ENCODE measurements around the gene FAM83C.

Gene FAM83C

DNA sequence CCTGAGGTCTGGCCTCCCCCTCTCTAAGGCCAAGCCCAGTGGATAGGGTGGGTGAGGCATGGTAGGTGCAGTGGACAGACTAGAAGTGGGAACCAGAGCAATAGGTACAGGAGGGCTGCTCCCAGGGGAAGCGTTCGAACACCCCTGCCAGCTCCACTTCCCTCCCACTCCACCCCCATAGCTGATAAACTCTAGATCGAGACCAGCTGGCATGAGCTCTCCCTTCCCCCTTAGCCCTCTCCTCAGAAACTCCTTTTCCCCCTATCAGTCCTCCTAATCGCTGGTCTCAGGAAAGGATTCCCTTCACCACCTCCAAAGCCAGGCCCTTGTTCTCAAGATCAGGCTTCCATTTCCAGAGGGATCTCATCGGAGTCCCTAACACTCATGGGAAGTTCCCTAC, 6.0 kb upstream of the FAM83C start:
- CTCF ChIA-PET, result interaction anchor here (0.6 kb wide), 1 partner anchor 152 kb away, joined by 3 read pairs; no protein-coding TSS in a partner anchor

DNA sequence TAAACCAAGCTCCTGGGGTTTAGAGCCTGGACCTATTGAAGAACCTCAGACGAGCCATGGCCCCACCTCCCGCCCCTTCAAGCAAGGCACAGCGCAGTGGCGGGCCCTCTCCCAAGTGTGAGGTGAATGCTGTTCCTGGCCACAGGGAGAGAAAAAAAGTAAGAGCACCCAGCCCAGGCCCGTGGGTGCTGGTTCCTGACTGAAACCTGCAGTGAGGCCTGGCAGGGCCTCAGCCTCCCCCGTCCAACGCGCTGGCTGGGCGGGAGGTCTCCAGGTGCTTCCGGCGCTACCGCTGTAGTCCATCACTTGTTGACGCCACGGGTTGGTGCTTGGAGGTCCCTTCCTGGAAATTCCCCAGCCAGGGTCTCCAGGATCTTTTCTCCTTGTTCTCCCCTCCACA, 5.5 kb upstream of the FAM83C start:
- TF ChIP-seq ZNF384 (IDR thresholded peaks at IDR 0.05), result no peak
- no peak for TF ChIP-seq SP1 (IDR thresholded peaks at IDR 0.05)
- no peak for TF ChIP-seq BHLHE40 (IDR thresholded peaks at IDR 0.05; ENCODE audit: borderline replicate concordance)
- no peak for TF ChIP-seq LEF1 (IDR thresholded peaks at IDR 0.05; ENCODE audit: borderline replicate concordance)
- no peak for TF ChIP-seq FOXM1 (IDR thresholded peaks at IDR 0.05; ENCODE audit: borderline replicate concordance)
- TF ChIP-seq, protein P1, sequence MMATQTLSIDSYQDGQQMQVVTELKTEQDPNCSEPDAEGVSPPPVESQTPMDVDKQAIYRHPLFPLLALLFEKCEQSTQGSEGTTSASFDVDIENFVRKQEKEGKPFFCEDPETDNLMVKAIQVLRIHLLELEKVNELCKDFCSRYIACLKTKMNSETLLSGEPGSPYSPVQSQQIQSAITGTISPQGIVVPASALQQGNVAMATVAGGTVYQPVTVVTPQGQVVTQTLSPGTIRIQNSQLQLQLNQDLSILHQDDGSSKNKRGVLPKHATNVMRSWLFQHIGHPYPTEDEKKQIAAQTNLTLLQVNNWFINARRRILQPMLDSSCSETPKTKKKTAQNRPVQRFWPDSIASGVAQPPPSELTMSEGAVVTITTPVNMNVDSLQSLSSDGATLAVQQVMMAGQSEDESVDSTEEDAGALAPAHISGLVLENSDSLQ (IDR thresholded peaks at IDR 0.05), result no peak
- TF ChIP-seq ELF4 (IDR thresholded peaks at IDR 0.05), result no peak
- no peak for TF ChIP-seq NFRKB (IDR thresholded peaks at IDR 0.05)
- ChIA-PET CTCF (no interaction called here), POLR2A (interaction anchor here (0.9 to 2.1 kb wide), 2 partner anchors 13 to 158 kb away, joined by 4 to 9 read pairs; partner anchors contain the start of genes CEP250 and EIF6)
- no peak for DNase-seq (ENCODE audit: extremely low spot score)

More for the DNA sequence above, 6.0 kb upstream of the FAM83C start:
- no peak for TF ChIP-seq BHLHE40 (IDR thresholded peaks at IDR 0.05; ENCODE audit: borderline replicate concordance)
- TF ChIP-seq FOXA1 (IDR thresholded peaks at IDR 0.05), result no peak
- no peak for TF ChIP-seq LEF1 (IDR thresholded peaks at IDR 0.05; ENCODE audit: borderline replicate concordance)
- no peak for TF ChIP-seq FOXM1 (IDR thresholded peaks at IDR 0.05; ENCODE audit: borderline replicate concordance)
- TF ChIP-seq L3MBTL2 (conservative IDR thresholded peaks at IDR 0.05), result no peak
- TF ChIP-seq ZNF384 (IDR thresholded peaks at IDR 0.05), result no peak
- no peak for TF ChIP-seq ARNT (IDR thresholded peaks at IDR 0.05)
- no peak for TF ChIP-seq SUZ12 (IDR thresholded peaks at IDR 0.05)
- POLR2A ChIA-PET, result interaction anchor here (0.9 to 2.1 kb wide), 2 partner anchors 13 to 157 kb away, joined by 4 to 9 read pairs; partner anchors contain the start of genes CEP250 and EIF6
- no peak for DNase-seq (ENCODE audit: extremely low spot score)

DNA sequence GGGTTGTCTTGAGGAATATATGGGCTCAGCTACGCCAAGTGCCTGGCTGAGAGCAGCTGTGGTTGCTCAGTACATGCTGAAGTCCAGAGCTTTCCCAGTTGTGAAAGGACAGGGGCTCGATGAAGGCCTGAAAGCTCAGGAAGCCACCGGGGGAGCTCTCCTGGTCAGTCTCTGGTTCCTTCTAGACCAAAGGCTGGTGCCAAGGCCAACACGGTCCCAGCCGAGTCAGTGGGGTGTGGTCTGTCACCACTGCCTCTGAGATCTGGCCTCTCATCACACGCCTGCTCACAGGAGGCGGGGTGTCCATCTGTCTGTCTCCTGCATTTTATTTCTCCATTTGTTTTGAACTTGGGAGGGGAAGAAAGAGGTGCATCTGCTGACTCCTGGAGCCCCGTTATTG, 4.9 kb upstream of the FAM83C start:
- CTCF ChIA-PET, result interaction anchor here (0.5 to 1.2 kb wide), 3 partner anchors 8 to 160 kb away, joined by 3 read pairs; no protein-coding TSS in a partner anchor
- POLR2A ChIA-PET, result no interaction called here
- TF ChIP-seq ZNF384 (IDR thresholded peaks at IDR 0.05) (no peak), HDGF (IDR thresholded peaks at IDR 0.05; ENCODE audit: borderline replicate concordance) (no peak), SUZ12 (IDR thresholded peaks at IDR 0.05) (no peak), BHLHE40 (IDR thresholded peaks at IDR 0.05; ENCODE audit: borderline replicate concordance) (no peak)
- TF ChIP-seq, protein P1 (IDR thresholded peaks at IDR 0.05), result no peak
- no peak for DNase-seq (ENCODE audit: extremely low spot score)

DNA sequence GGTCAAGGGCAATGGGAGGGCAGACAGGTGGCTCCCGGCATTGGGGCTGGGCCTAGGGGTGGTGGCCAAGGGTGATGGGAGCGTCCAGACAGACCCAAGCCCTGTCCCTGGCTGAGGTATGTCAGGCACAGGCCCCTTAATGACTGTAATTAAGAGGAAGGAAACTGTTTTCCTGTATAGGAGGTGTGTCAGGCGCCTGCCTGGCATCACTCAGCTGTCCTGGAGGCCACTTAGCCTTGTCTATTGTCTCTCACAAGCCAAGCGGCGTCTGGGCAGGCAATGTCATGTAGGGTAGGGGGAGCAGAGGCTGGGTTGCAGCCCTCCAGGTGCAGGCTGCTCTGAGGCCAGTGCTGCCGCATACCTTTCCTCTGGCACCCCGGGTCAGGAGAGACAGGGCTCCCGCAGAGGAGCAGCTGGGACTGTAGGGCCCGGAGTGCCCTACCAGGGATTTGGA, 3.9 kb upstream of the FAM83C start:
- no peak for TF ChIP-seq SUZ12 (IDR thresholded peaks at IDR 0.05)
- TF ChIP-seq FOXA1 (IDR thresholded peaks at IDR 0.05), result no peak
- no peak for TF ChIP-seq L3MBTL2 (conservative IDR thresholded peaks at IDR 0.05)
- no peak for TF ChIP-seq ARNT (IDR thresholded peaks at IDR 0.05)
- no peak for TF ChIP-seq CTBP1 (IDR thresholded peaks at IDR 0.05; ENCODE audit: borderline replicate concordance)
- TF ChIP-seq FOXM1 (IDR thresholded peaks at IDR 0.05; ENCODE audit: borderline replicate concordance), result no peak
- TF ChIP-seq SP1 (IDR thresholded peaks at IDR 0.05), result no peak
- TF ChIP-seq ELF4 (IDR thresholded peaks at IDR 0.05), result no peak
- no peak for TF ChIP-seq FOXK2 (IDR thresholded peaks at IDR 0.05)
- no peak for TF ChIP-seq BHLHE40 (IDR thresholded peaks at IDR 0.05; ENCODE audit: borderline replicate concordance)
- TF ChIP-seq HDGF (IDR thresholded peaks at IDR 0.05; ENCODE audit: borderline replicate concordance), result no peak
- TF ChIP-seq NFRKB (IDR thresholded peaks at IDR 0.05), result no peak
- no peak for TF ChIP-seq TARDBP (IDR thresholded peaks at IDR 0.05)
- no peak for TF ChIP-seq LEF1 (IDR thresholded peaks at IDR 0.05; ENCODE audit: borderline replicate concordance)
- TF ChIP-seq, protein P1 (IDR thresholded peaks at IDR 0.05), result no peak
- DNase-seq (ENCODE audit: extremely low spot score), result no peak
- CTCF ChIA-PET, result interaction anchor here (1.2 kb wide), 1 partner anchor 9 kb away, joined by 3 read pairs; no protein-coding TSS in a partner anchor
- POLR2A ChIA-PET, result no interaction called here

DNA sequence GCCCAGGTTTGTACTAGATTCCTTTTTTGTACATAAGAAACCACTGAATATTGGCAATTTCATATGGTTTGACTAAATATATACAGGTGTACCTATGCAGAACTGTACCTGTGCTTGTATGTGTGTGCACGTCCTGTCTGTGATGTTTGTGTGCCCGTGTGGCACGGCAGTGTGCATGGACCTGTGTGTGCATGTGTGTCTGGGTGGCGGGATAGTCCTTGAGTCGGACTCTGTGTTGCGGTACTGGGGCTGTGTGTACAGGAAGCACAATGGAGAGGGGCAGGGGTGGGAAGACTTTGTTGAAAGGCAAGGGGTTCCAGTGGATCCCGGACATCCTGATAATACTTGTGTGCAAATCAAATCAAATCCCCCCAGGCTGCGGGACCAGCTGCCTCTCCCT, 3.4 kb upstream of the FAM83C start:
- TF ChIP-seq, protein P1 (IDR thresholded peaks at IDR 0.05), result no peak
- no peak for DNase-seq (ENCODE audit: extremely low spot score)
- ChIA-PET CTCF (interaction anchor here (0.9 kb wide), 1 partner anchor 8 kb away, joined by 3 read pairs; no protein-coding TSS in a partner anchor), POLR2A (interaction anchor here (0.8 kb wide), 1 partner anchor 159 kb away, joined by 3 read pairs; no protein-coding TSS in a partner anchor)

DNA sequence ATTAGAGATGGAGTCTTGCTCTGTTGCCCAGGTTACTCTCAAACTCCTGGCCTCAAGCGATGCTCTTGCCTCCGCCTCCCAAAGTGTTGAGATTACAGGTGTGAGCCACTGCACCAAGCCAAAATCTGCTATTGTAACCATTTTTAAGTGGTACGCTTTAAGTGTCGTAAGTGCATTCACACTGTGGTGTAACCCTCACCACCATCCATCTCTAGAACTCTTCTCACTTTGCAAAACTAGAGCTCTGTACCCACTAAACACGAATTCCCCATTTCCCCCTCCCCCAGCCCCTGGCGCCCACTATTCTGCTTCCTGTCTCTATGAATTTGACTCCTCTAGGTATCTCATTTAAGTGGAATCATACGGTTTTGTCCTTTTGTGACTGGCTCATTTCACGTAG, 2.8 kb upstream of the FAM83C start:
- TF ChIP-seq FOXA1 (IDR thresholded peaks at IDR 0.05) (no peak), FOXK2 (IDR thresholded peaks at IDR 0.05) (no peak), ELF4 (IDR thresholded peaks at IDR 0.05) (no peak), HDGF (IDR thresholded peaks at IDR 0.05; ENCODE audit: borderline replicate concordance) (no peak), L3MBTL2 (conservative IDR thresholded peaks at IDR 0.05) (no peak)
- no peak for DNase-seq (ENCODE audit: extremely low spot score)
- ChIA-PET CTCF (interaction anchor here (0.9 kb wide), 1 partner anchor 8 kb away, joined by 3 read pairs; no protein-coding TSS in a partner anchor), POLR2A (interaction anchor here (0.8 to 2.3 kb wide), 2 partner anchors 11 to 160 kb away, joined by 3 to 14 read pairs; partner anchors contain the start of gene EIF6)

All from HEK293T (cell line).